A549 (cell line): ENCODE data around the gene SKIDA1. TPM values are rescaled to one million over a fixed set of nuclear protein-coding genes. Genes with fewer than 3 reads are reported as not detected.
A peak's percentile ranks its signal among the peaks of the same experiment; 100 is the strongest.
"Not testable (repeated sequence)": the region's sequence is repeated elsewhere in the genome, so short reads cannot be mapped to it uniquely, and the experiment has no call there.

Experiments used
- ATAC-seq, 2 experiments: fragments of 200-7000 bp in 1 of 2; fragments of >200 bp in 1 of 2; cut with Nextera tagmentation in 1 of 2; cut with Tn5 transposase in 1 of 2; 3 replicates each; pipeline versions ENCODE4 v1.8.0 to v1.9.1; 2018 to 2020; ENCODE audit warnings: mild to moderate bottlenecking in 1 of 2, moderate library complexity in 1 of 2
- CTCF ChIA-PET: fragments of 300-600 bp; sonication (Branson Sonifier 250); formaldehyde crosslinking; extraction: SDS; loops from one replicate; lab custom pipeline; 2021; ENCODE audit warnings: antibody characterized with exemption, inconsistent platforms; lab: Yijun Ruan, JAX
- POLR2A ChIA-PET: fragments of 350-600 bp; formaldehyde crosslinking; extraction: SDS; loops from one replicate; lab custom pipeline; 2021; ENCODE audit warnings: antibody characterized with exemption, inconsistent platforms; lab: Yijun Ruan, JAX
- DNase-seq, 2 experiments: peaks; one replicate each; pipeline versions ENCODE4 v3.0.0 to v3.0.0-alpha.2; 2011 to 2016; ENCODE audit warnings: low read depth in 1 of 2, low spot score in 1 of 2
- FAIRE-seq: peaks from 2 replicates; lab custom pipeline; 2011; peaks lifted over from hg19 to GRCh38; lab: Jason Lieb, UNC
- H3K27ac ChIP-seq, 2 experiments: fragments of >200 bp; sonication (Bioruptor Twin); formaldehyde crosslinking; 3 replicates each; pipeline ENCODE4 v1.5.1; 2016 to 2017
- H3K4me1 ChIP-seq: fragments of >200 bp; sonication (Bioruptor Twin); formaldehyde crosslinking; 3 replicates; pipeline ENCODE4 v1.6.1; 2016
- H3K4me2 ChIP-seq: fragments of >200 bp; sonication (Bioruptor Twin); formaldehyde crosslinking; 3 replicates; pipeline ENCODE4 v1.6.1; 2016
- H3K4me3 ChIP-seq: fragments of >200 bp; sonication (Bioruptor Twin); formaldehyde crosslinking; 3 replicates; pipeline ENCODE4 v1.5.1; 2016
- H3K9me3 ChIP-seq: fragments of >200 bp; sonication (Bioruptor Twin); formaldehyde crosslinking; 3 replicates; pipeline ENCODE4 v1.6.1; 2016
- CEBPB ChIP-seq, 2 experiments: fragments of >200 bp in 1 of 2; sonication (Bioruptor Twin) in 1 of 2; formaldehyde crosslinking in 1 of 2; IDR thresholded peaks; 2 replicates each; pipeline ENCODE4 v1.6.1; 2012 to 2016
- CHD2 ChIP-seq: fragments of 150-350 bp; IDR thresholded peaks from 2 replicates; pipeline ENCODE4 v1.6.1; 2014; ENCODE audit warnings: low read length; ENCODE audit not compliant: partially characterized antibody
- EHMT2 ChIP-seq: fragments of 200-600 bp; sonication (generic); IDR thresholded peaks from 2 replicates; pipeline ENCODE4 v1.6.1; 2016; ENCODE audit warnings: antibody characterized with exemption, low read depth, mild to moderate bottlenecking, moderate library complexity
- EP300 ChIP-seq, 2 experiments: fragments of >200 bp; sonication (Bioruptor Twin); formaldehyde crosslinking; IDR thresholded peaks; 2 replicates in 1 of 2; 3 replicates in 1 of 2; pipeline ENCODE4 v1.6.1; 2016 to 2017
- ESRRA ChIP-seq: fragments of 150-350 bp; IDR thresholded peaks from 2 replicates; pipeline ENCODE4 v1.6.1; 2014; ENCODE audit warnings: mild to moderate bottlenecking, low read length, borderline replicate concordance
- FOSB ChIP-seq: fragments of 250-450 bp; sonication (Bioruptor Pico); IDR thresholded peaks from 2 replicates; pipeline ENCODE4 v1.5.0; 2020; ENCODE audit warnings: mild to moderate bottlenecking, moderate library complexity
- FOSL2 ChIP-seq, 2 experiments: fragments of 450-650 bp in 1 of 2; fragments of >200 bp in 1 of 2; sonication (Bioruptor Twin) in 1 of 2; formaldehyde crosslinking; IDR thresholded peaks; 2 replicates each; pipeline versions ENCODE4 v1.5.0 to v1.6.1; 2016 to 2020; ENCODE audit warnings: mild to moderate bottlenecking in 1 of 2, moderate library complexity in 1 of 2
- FOXS1 ChIP-seq: fragments of 250-450 bp; sonication (Bioruptor Pico); IDR thresholded peaks from 2 replicates; pipeline ENCODE4 v1.5.0; 2020; ENCODE audit warnings: mild to moderate bottlenecking, moderate library complexity
- HOXA7 ChIP-seq: fragments of 250-450 bp; sonication (Bioruptor Pico); IDR thresholded peaks from 2 replicates; pipeline ENCODE4 v1.5.0; 2020; ENCODE audit warnings: mild to moderate bottlenecking, moderate library complexity
- KDM1A ChIP-seq: fragments of 200-600 bp; sonication (generic); IDR thresholded peaks from 2 replicates; pipeline ENCODE4 v1.6.1; 2016; ENCODE audit warnings: low read depth, mild to moderate bottlenecking
- MAZ ChIP-seq: fragments of 150-350 bp; IDR thresholded peaks from 2 replicates; pipeline ENCODE4 v1.6.1; 2014; ENCODE audit warnings: antibody characterized with exemption, low read depth, low read length, borderline replicate concordance
- MYC ChIP-seq: IDR thresholded peaks from 2 replicates; pipeline ENCODE4 v1.6.1; 2012; ENCODE audit warnings: mild to moderate bottlenecking, inconsistent platforms, low read length, improper control_type of control experiment, borderline replicate concordance
- NR3C1 ChIP-seq: fragments of >200 bp; sonication (Bioruptor Twin); formaldehyde crosslinking; IDR thresholded peaks from 3 replicates; pipeline ENCODE4 v1.6.1; 2017
- PHF8 ChIP-seq: fragments of 200-600 bp; sonication (generic); IDR thresholded peaks from 2 replicates; pipeline ENCODE4 v1.6.1; 2016; ENCODE audit warnings: low read depth, mild to moderate bottlenecking, antibody characterized with exemption, moderate library complexity, borderline replicate concordance
- POLR2AphosphoS2 ChIP-seq: conservative IDR thresholded peaks from 2 replicates; pipeline ENCODE4 v1.6.1; 2012; ENCODE audit warnings: low read length, improper control_type of control experiment, inconsistent platforms
- RAD21 ChIP-seq, 2 experiments: fragments of >200 bp in 1 of 2; sonication (Bioruptor Twin) in 1 of 2; formaldehyde crosslinking in 1 of 2; IDR thresholded peaks in 1 of 2; conservative IDR thresholded peaks in 1 of 2; 2 replicates in 1 of 2; 3 replicates in 1 of 2; pipeline ENCODE4 v1.6.1; 2012 to 2018; ENCODE audit warnings: inconsistent platforms in 1 of 2
- RFX5 ChIP-seq: fragments of 450-650 bp; IDR thresholded peaks from 2 replicates; pipeline ENCODE4 v1.7.1; 2014; ENCODE audit warnings: antibody characterized with exemption, mild to moderate bottlenecking, moderate library complexity
- RNF2 ChIP-seq: fragments of 200-600 bp; sonication (generic); IDR thresholded peaks from 2 replicates; pipeline ENCODE4 v1.6.1; 2016; ENCODE audit warnings: low read depth, mild to moderate bottlenecking, antibody characterized with exemption, moderate library complexity, borderline replicate concordance
- TFCP2L1 ChIP-seq: fragments of 250-450 bp; sonication (Bioruptor Pico); IDR thresholded peaks from 2 replicates; pipeline ENCODE4 v1.5.0; 2021; ENCODE audit warnings: mild to moderate bottlenecking
- WGBS: methylation state at CpG from one replicate; pipeline ENCODE4 v1.1.6; 2017; ENCODE audit errors: missing lambda C conversion rate; 5-methylcytosine and 5-hydroxymethylcytosine counted together
- polyA plus RNA-seq, 4 experiments: library from polyadenylated mRNA; depleted of rRNA in 3 of 4; stranded (reverse); fragments of >200 nt; fragmentation: RNase III in 1 of 4; extraction: RNeasy Plus Mini Kit Qiagen cat#74134 plus additional on column Dnase treatment in 1 of 4; gene quantifications; 2 replicates in 3 of 4; 3 replicates in 1 of 4; pipeline ENCODE4 v1.2.3, GENCODE V29; 2011 to 2017
- TF ChIP-seq, protein P1 (sequence below): fragments of 150-350 bp; IDR thresholded peaks from 2 replicates; pipeline ENCODE4 v1.6.1; 2014; ENCODE audit warnings: low read depth, mild to moderate bottlenecking, low read length
- TF ChIP-seq, protein P2 (sequence below): fragments of >200 bp; sonication (Bioruptor Twin); formaldehyde crosslinking; IDR thresholded peaks from 3 replicates; pipeline ENCODE4 v1.5.1; 2016

SKIDA1 gene
- polyA plus RNA-seq, 2 of the 4 experiments (the other 2 are of a cell fraction), result 1.0 to 4.1 TPM

DNA sequence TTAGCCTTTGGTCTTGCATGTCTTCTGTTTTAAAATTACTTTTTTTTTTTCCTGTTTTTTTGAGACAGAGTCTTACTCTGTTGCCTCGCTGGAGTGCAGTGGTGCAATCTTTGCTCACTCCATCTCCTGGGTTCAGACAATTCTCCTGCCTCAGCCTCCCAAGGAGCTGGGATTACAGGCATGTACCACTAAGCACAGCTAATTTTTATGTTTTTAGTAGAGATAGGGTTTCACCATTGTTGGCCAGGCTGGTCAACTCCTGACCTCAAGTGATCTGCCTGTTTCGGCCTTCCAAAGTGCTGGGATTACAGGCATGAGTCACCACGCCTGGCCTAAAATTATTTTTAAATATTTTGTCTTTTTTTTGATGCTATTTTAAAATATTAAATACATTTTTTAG is 47.1 kb upstream of the SKIDA1 start:
- DNase-seq, result no peak
- WGBS, result 78% methylated on average over 3 of the region's 3 CpGs
- no peak for FAIRE-seq
- peak overlapping the region; percentile 34; the same call in 2 of the 3 replicates for H3K4me2 ChIP-seq
- POLR2A ChIA-PET, result no interaction called here
- CTCF ChIA-PET, result no interaction called here
- H3K9me3 ChIP-seq, result no peaks in the 10 kb centered on the region
- no peak for ATAC-seq
- H3K4me1 ChIP-seq, result peaks cover 28% of the 10 kb centered on the region
- no peak overlapping the region for H3K4me3 ChIP-seq
- no peak for TF ChIP-seq ESRRA
- TF ChIP-seq MYC, result no peak
- TF ChIP-seq FOSL2 (IDR thresholded peaks at IDR 0.05), result no peak; the same call in 1 of the 2 replicates
- TF ChIP-seq FOSL2 (CRISPR knock-in tag; IDR thresholded peaks at IDR 0.05), result peak; percentile 26; the same call in 1 of the 2 replicates
- H3K27ac ChIP-seq, result peak overlapping the region in 1 of 2 experiments; percentile 42; a peak in 1 of 6 replicates

DNA sequence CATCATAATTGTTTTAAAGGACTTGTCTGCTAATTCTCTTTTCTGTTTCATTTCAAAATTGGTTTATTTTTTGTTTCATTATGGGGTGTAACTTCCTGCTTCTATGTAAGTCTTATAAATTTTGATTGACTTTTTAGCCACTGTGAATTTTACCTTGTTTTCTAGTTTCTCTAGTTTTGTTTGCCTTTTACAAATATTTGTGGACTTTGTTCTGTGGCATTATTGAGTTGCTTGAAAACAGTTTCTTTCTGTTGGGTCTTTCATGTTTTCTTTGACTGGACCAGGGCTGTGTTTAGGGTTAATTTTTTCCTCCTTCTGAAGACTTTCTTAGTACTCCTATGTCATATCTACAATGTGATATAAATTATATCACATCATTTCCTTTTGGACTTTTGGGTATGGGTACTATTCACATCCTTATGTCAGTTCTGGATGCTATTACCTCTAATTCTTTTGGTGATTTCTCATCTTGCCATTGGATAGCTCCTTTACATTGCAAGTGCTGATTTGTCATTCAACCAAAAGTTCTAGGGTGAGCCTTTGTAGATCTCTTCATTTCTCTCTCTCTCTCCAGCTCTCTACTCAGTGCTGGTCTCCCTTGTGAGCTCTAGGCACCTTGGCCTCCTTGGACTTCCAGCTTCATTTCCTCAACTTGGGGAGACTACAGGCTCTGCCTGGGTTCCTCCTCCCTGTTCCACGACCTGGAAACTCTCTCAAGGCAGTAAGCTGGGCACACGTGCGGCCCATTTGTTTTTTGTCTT is 45.5 kb upstream of the SKIDA1 start:
- Histone ChIP-seq H3K4me2 (peak overlapping the region; percentile 10; the same call in 2 of the 3 replicates), H3K9me3 (no peaks in the 10 kb centered on the region), H3K27ac (no peak overlapping the region), H3K4me3 (no peak overlapping the region), H3K4me1 (peaks cover 28% of the 10 kb centered on the region)
- ChIA-PET CTCF (interaction anchor here (1.2 kb wide), 1 partner anchor 161 kb away, joined by 3 read pairs; no protein-coding TSS in a partner anchor), POLR2A (no interaction called here)
- ATAC-seq, result peak in 1 of 2 experiments; percentile 57; a peak in 3 of 6 replicates
- no peak for DNase-seq
- TF ChIP-seq RFX5 (no peak), RNF2 (no peak), POLR2AphosphoS2 (no peak), TFCP2L1 (no peak), EP300 (IDR thresholded peaks at IDR 0.05) (no peak), FOXS1 (CRISPR knock-in tag) (no peak), EHMT2 (no peak), NR3C1 (no peak), FOSB (no peak), CHD2 (no peak), RAD21 (conservative IDR thresholded peaks at IDR 0.05 in 1 of 2, IDR thresholded peaks at IDR 0.05 in 1 of 2) (no peak), HOXA7 (CRISPR knock-in tag) (no peak)
- TF ChIP-seq, protein P1, sequence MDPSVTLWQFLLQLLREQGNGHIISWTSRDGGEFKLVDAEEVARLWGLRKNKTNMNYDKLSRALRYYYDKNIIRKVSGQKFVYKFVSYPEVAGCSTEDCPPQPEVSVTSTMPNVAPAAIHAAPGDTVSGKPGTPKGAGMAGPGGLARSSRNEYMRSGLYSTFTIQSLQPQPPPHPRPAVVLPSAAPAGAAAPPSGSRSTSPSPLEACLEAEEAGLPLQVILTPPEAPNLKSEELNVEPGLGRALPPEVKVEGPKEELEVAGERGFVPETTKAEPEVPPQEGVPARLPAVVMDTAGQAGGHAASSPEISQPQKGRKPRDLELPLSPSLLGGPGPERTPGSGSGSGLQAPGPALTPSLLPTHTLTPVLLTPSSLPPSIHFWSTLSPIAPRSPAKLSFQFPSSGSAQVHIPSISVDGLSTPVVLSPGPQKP, result no peak
- FAIRE-seq, result no peak
- 73% methylated on average over 3 of the region's 3 CpGs for WGBS

DNA sequence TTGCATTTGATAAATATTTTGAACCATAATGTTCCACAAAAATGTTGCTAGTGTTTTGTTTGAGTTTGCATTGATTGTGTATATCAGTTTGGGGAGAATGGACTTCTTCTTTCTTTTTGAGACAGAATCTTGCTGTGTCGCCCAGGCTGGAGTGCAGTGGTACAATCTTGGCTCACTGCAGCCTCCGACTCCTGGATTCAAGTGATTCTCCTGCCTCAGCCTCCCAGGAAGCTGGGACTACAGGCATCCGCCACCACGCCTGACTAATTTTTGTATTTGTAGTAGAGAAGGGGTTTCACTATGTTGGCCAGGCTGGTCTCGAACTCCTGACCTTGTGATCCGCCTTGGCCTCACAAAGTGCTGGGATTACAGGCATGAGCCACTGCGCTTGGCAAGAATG is 33.5 kb upstream of the SKIDA1 start:
- not testable (repeated sequence) for FAIRE-seq, H3K4me3 ChIP-seq

DNA sequence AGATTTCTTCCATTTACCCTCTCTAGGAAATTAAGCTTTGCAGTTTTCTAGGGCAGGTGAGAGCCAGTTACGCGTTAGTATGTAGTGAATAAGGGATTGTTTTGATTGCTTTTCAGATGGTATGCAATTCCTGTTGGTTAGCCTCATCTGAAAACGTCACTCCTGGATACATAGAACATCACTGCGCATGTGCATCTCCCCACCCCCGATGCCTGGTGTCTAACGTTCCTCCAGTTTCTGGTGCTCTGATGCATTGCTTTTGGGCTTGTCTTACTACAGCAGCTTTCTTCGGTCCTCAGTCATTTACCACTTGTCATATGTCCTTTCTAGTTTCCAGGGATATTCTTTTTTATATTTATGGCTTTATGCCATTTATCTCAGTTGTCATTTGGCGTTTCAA is 31.0 kb upstream of the SKIDA1 start:
- 85% methylated on average over 8 of the region's 8 CpGs for WGBS
- CTCF ChIA-PET, result interaction anchor here (2.0 kb wide), 1 partner anchor 176 kb away, joined by 5 read pairs; no protein-coding TSS in a partner anchor

More for the DNA sequence above, 33.5 kb upstream of the SKIDA1 start:
- CTCF ChIA-PET, result interaction anchor here (0.6 to 1.2 kb wide), 2 partner anchors 173 to 315 kb away, joined by 3 to 4 read pairs; no protein-coding TSS in a partner anchor
- H3K9me3 ChIP-seq, H3K27ac ChIP-seq, POLR2A ChIA-PET, DNase-seq, H3K4me2 ChIP-seq, ATAC-seq: not testable (repeated sequence)
- H3K4me1 ChIP-seq, result peaks cover 10% of the 10 kb centered on the region
- 95% methylated on average over 7 of the region's 7 CpGs for WGBS

More for the DNA sequence above, 31.0 kb upstream of the SKIDA1 start:
- Histone ChIP-seq H3K9me3 (no peaks in the 10 kb centered on the region), H3K27ac (no peak overlapping the region), H3K4me2 (no peak overlapping the region), H3K4me1 (peaks cover 11% of the 10 kb centered on the region), H3K4me3 (no peak overlapping the region)
- ATAC-seq, result no peak
- no peak for FAIRE-seq
- DNase-seq, result no peak
- POLR2A ChIA-PET, result no interaction called here
- no peak for TF ChIP-seq FOSL2 (IDR thresholded peaks at IDR 0.05)
- no peak for TF ChIP-seq FOSL2 (CRISPR knock-in tag; IDR thresholded peaks at IDR 0.05)
- no peak for TF ChIP-seq RAD21 (conservative IDR thresholded peaks at IDR 0.05 in 1 of 2, IDR thresholded peaks at IDR 0.05 in 1 of 2)
- no peak for TF ChIP-seq MAZ
- no peak for TF ChIP-seq ESRRA
- TF ChIP-seq CEBPB (IDR thresholded peaks at IDR 0.05), result no peak
- TF ChIP-seq PHF8, result no peak
- TF ChIP-seq, protein P2, sequence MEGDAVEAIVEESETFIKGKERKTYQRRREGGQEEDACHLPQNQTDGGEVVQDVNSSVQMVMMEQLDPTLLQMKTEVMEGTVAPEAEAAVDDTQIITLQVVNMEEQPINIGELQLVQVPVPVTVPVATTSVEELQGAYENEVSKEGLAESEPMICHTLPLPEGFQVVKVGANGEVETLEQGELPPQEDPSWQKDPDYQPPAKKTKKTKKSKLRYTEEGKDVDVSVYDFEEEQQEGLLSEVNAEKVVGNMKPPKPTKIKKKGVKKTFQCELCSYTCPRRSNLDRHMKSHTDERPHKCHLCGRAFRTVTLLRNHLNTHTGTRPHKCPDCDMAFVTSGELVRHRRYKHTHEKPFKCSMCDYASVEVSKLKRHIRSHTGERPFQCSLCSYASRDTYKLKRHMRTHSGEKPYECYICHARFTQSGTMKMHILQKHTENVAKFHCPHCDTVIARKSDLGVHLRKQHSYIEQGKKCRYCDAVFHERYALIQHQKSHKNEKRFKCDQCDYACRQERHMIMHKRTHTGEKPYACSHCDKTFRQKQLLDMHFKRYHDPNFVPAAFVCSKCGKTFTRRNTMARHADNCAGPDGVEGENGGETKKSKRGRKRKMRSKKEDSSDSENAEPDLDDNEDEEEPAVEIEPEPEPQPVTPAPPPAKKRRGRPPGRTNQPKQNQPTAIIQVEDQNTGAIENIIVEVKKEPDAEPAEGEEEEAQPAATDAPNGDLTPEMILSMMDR, result no peak
- TF ChIP-seq KDM1A, result no peak
